BE2C (cell line): ENCODE data around the gene DACT2.
"Not testable (repeated sequence)": the region's sequence is repeated elsewhere in the genome, so short reads cannot be mapped to it uniquely, and the experiment has no call there.

Experiments used
- DNase-seq: peaks from one replicate; pipeline ENCODE4 v3.0.0-alpha.2; 2020
- H3K27me3 ChIP-seq: fragments of 250-450 bp; sonication (Bioruptor Pico); 2 replicates; pipeline ENCODE4 v1.5.1; 2020; ENCODE audit warnings: mild to moderate bottlenecking
- H3K36me3 ChIP-seq: fragments of 250-450 bp; sonication (Bioruptor Pico); 2 replicates; pipeline ENCODE4 v1.5.1; 2020; ENCODE audit warnings: mild to moderate bottlenecking
- H3K4me1 ChIP-seq: fragments of 250-450 bp; sonication (Bioruptor Pico); 2 replicates; pipeline ENCODE4 v1.5.1; 2020
- H3K4me3 ChIP-seq: 2 replicates; pipeline ENCODE4 v1.5.1; 2011; ENCODE audit warnings: low read depth, low read length
- H3K9me3 ChIP-seq: fragments of 250-450 bp; sonication (Bioruptor Pico); 2 replicates; pipeline ENCODE4 v1.5.1; 2020
- CTCF ChIP-seq: IDR thresholded peaks from 2 replicates; pipeline ENCODE4 v1.5.1; 2012; ENCODE audit warnings: mild to moderate bottlenecking, low read depth, low read length

DACT2 gene

GRCh38 chr6:168270274-168271172 is 49.1 kb downstream of the DACT2 start:
- Histone ChIP-seq H3K4me1 (peaks cover 7% of the 10 kb centered on the region), H3K4me3 (no peak overlapping the region), H3K27me3 (no peaks in the 10 kb centered on the region), H3K36me3 (no peaks in the 10 kb centered on the region), H3K9me3 (no peaks in the 10 kb centered on the region)
- no peak for DNase-seq
- TF ChIP-seq CTCF, result no peak

GRCh38 chr6:168269455-168270243 is 49.9 kb downstream of the DACT2 start:
- TF ChIP-seq CTCF, result no peak
- DNase-seq, result no peak
- H3K4me3 ChIP-seq, result no peak overlapping the region
- H3K9me3 ChIP-seq, result no peaks in the 10 kb centered on the region
- H3K4me1 ChIP-seq, result peaks cover 7% of the 10 kb centered on the region
- no peaks in the 10 kb centered on the region for H3K27me3 ChIP-seq
- no peaks in the 10 kb centered on the region for H3K36me3 ChIP-seq

- no peak for TF ChIP-seq CTCF
- H3K4me1 ChIP-seq, result peaks cover 7% of the 10 kb centered on the region
- no peaks in the 10 kb centered on the region for H3K27me3 ChIP-seq
- H3K4me3 ChIP-seq, result no peak overlapping the region
- H3K9me3 ChIP-seq, result no peaks in the 10 kb centered on the region
- H3K36me3 ChIP-seq, result no peaks in the 10 kb centered on the region
- no peak for DNase-seq
Measured at GRCh38 chr6:168268755-168269154, 50.8 kb downstream of the DACT2 start.

DNA sequence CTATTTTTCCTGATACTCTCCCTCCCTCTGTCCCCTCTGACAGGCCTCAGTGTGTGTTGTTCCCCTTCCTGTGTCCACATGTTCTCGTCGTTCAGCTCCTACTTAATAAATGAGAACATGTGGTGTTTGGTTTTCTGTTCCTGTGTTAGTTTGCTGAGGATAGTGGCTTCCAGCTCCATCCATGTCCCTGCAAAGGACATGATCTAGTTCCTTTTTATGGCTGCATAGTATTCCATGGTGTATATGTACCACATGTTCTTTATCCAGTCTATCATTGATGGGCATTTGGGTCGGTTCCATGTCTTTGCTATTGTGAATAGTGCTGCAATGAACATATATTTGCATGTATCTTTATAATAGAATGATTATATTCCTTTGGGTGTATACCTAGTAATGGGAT is 51.8 kb downstream of the DACT2 start:
- not testable (repeated sequence) for H3K4me3 ChIP-seq, H3K9me3 ChIP-seq, DNase-seq, H3K4me1 ChIP-seq, H3K27me3 ChIP-seq, H3K36me3 ChIP-seq

DNA sequence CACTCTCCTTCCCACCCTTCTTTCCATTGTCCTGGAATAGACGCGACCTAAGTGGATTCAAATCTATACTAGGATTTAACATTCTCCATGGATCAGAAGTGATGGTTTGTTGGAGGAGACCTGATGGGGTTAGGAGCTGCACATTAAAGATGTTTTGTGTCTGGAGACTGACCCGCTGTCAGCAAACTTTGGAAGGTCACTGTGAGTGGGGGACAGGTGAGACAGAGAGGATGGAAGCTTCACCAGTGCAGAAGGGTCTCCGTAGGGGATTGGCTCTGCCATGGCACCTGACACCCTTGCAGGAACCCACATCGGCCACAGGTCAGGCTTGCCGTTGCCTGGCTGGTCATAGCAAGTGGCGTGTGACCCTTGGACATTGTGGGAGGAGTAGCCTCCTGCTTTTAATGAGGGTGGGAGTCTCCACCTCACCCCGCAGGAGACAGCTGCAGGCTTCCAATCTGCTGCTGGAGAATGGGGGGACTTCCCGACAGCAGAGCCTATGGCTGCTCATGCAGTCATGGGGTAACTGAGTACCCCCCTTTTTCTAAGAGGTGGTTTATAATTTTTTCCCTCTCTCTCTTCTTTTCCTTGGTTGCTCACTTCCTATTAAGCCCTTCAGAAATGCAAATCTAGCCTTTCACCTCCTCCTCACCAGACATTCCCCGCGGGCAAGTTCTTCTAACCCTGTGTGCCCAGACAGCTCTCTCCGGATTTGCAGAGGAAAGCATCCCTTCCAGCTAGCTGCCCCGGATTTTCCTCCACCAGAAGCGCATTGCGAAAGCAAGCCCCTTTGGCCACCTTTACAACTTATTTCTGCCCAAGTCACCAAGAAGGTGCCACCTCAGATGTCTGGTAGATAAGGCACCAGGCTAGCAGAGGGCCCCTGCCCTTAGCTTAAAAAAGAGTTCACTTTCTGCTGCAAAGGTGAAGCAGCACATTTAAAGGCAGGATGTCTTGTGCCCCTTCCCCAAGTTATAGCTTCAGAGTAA is 53.5 kb downstream of the DACT2 start:
- no peaks in the 10 kb centered on the region for H3K36me3 ChIP-seq
- no peak for DNase-seq
- H3K27me3 ChIP-seq, result no peaks in the 10 kb centered on the region
- H3K4me3 ChIP-seq, result no peak overlapping the region
- no peaks in the 10 kb centered on the region for H3K9me3 ChIP-seq
- H3K4me1 ChIP-seq, result no peaks in the 10 kb centered on the region
- no peak for TF ChIP-seq CTCF

GRCh38 chr6:168265394-168265793 is 54.2 kb downstream of the DACT2 start:
- Histone ChIP-seq H3K9me3 (no peaks in the 10 kb centered on the region), H3K4me3 (no peak overlapping the region)
- no peak for DNase-seq

More at GRCh38 chr6:168265394-168265793, 54.2 kb downstream of the DACT2 start:
- Histone ChIP-seq H3K36me3 (no peaks in the 10 kb centered on the region), H3K27me3 (no peaks in the 10 kb centered on the region), H3K4me1 (no peaks in the 10 kb centered on the region)
- no peak for TF ChIP-seq CTCF
